GM12872 (cell line): ENCODE measurements around the gene TMEM87A.

Experiments used
- TF ChIP-seq, protein P1 (sequence below): IDR thresholded peaks from 3 replicates; pipeline ENCODE4 v1.5.1; 2011; ENCODE audit warnings: low read depth, mild to moderate bottlenecking, low read length, moderate library complexity; ENCODE audit not compliant: insufficient read depth

Gene TMEM87A

DNA sequence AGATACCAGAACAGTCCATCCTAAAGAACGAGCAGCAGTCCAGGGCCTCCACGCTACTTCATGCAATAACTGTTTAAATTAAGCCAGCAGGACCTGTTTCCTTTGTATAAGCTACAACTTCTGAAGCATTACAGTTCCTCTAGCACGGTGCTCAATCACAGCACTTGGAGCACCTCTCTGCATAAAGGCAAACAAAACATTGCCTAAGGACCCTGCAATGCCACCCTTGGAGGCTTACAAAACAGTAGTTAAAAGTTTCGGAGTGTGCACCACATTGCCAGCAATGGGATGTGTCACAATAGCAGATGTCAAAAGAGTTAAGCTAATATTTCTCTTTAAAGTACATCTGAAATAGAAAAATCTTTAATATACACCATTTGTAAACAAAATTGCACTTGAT is 62.5 kb downstream of the TMEM87A start:
- TF ChIP-seq, protein P1, sequence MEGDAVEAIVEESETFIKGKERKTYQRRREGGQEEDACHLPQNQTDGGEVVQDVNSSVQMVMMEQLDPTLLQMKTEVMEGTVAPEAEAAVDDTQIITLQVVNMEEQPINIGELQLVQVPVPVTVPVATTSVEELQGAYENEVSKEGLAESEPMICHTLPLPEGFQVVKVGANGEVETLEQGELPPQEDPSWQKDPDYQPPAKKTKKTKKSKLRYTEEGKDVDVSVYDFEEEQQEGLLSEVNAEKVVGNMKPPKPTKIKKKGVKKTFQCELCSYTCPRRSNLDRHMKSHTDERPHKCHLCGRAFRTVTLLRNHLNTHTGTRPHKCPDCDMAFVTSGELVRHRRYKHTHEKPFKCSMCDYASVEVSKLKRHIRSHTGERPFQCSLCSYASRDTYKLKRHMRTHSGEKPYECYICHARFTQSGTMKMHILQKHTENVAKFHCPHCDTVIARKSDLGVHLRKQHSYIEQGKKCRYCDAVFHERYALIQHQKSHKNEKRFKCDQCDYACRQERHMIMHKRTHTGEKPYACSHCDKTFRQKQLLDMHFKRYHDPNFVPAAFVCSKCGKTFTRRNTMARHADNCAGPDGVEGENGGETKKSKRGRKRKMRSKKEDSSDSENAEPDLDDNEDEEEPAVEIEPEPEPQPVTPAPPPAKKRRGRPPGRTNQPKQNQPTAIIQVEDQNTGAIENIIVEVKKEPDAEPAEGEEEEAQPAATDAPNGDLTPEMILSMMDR, result no peak

DNA sequence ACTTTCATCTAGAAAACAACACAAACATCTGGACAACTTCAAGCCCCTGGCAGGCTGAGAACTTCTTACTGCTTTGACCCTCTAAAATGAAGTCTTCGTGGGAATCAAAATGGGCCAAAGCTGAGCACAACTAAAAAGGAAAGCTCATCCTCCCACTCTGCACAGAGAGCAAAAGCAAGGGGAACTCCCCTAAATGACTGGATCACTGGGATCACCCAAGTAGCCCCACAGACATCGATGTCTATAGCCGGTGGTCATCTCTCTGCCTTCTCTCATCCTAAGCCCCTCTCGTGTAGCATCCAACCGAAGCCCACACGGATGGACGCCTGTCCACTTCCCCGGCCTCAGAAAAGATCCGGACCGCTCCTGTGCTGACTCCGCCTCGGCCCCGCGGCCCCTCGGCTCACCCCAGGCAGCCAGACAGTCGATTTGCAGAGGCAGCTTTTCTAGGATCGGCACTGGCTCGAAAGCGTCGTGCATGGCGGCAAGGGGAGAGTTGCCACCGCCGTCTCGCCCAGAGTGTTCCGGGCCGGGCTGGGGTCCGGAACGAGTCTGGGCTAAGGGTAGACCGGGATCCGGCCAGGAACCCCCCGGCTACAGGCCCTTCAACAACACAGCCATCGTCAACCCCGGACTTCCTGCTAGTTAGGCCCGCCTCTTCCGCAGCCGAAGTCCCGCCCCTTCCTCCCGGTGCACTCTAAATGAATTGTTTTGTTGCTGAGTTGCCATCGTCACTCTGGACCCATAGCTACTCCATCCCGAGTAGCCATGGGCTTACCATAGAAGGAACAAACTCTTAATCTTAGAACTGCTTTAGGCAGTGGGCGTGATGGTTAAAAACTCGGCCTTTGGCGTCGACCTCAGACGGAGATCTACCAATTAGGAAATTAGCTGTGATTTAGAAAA is 65.3 kb downstream of the TMEM87A start, which contains the start of gene VPS39:
VPS39 (minus strand) TSS at position 631 of the 906 bp plus-strand sequence; CDS start at position 480, 151 bp downstream.
- TF ChIP-seq, protein P1, result no peak

DNA sequence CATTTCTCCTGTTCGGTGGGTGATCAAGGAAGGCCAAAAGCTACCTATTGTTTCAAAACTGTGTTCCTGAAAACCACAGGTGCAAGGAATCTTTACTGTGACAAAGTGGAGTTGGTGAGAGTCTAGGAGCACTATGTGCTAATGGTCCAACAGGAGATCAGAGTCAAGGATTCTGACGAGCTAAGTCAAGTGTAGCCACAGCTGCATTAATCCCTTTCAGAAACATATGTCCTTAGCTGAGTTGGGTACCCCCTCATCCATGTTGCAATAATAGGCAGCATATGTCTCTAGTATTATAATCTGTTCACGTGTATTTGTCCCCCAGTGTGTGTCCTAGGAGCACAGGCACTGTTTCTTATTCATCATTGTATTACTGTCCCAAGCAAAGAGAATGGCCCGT is 66.8 kb downstream of the TMEM87A start:
- TF ChIP-seq, protein P1, result no peak

DNA sequence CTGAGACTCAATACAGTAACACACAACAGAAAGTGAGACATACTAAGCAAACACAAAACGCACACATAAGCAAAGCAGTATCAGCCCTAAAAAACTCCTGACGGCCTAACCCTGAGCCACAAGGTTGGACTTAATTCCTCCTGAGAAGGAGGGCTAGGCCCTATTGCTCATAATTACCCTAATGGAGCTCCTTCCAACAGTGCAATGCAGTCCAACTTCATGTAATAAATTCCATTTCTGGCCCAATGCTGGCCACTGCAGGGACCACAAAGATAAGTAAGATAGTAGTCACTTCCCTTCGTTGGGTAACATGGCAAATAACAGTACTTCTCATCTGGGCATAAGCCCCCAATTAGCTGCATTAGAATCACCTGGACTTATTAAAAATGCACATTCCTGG is 69.3 kb downstream of the TMEM87A start:
- TF ChIP-seq, protein P1, result no peak

DNA sequence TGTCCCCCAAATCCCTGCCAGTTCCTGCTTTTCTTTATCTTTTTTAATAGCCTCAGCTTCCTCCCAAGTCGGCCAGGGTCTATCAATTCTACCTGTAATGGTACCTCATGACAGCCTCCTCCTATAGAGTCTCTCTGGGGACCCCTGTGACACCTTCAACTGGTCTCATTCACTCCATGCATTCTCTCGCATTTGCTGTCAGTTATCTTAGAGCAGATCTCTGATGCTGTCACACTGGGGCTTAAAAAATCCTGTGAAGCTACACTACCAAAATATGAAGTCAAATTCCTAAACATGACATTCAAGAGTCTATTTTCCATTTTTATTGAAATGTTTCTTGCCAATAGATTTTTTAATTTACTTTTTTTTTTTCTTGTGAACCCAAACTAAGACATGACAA is 70.6 kb downstream of the TMEM87A start:
- TF ChIP-seq, protein P1, result no peak

DNA sequence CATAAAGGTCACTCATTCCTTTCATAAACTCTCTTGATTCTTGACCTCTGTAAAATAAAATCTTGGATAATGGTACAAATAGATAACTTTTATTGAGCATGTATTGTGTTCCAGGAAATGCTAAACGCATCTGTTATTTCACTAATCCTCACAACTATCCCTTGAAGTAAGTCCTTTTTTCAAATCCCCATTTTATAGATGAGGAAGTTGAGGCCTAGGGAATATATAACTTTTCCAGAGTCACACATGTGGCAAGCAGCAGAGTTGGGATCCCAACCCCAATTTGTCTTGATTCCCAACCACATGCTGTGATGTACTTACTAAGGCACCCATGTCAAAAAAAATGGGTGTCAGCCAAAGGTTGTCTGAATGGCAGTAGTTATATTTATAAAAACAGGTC is 71.4 kb downstream of the TMEM87A start:
- TF ChIP-seq, protein P1, result no peak

DNA sequence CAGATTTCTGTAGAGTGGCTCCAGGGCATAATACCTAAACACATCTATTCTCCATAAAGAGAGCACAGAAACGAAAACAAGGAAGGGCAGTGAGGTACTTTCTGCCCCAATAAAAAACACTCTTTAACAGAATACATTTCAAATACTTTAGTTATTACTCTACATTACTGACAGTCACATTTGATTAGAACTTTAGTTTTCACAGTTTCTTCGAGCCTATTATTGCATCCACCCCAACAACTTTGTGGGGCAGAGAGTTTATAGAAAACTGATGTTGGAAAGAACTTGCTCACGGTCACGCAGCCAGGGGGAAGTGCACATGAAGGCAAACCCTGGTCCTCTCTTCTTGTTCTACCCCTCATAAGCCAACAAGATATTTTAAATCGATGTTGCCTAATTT is 74.1 kb downstream of the TMEM87A start:
- TF ChIP-seq, protein P1, result no peak
